HFFc6 (cell line): Measurements from ENCODE around the gene RHBDL3. TPM values are rescaled to one million over a fixed set of nuclear protein-coding genes. Genes with fewer than 3 reads are reported as not detected.
A peak's percentile ranks its signal among the peaks of the same experiment; 100 is the strongest.

Experiments
- DNase-seq: peaks from one replicate; pipeline ENCODE4 v3.0.0-alpha.2; 2018
- H3K27ac Mint-ChIP-seq: 2 replicates; pipeline ENCODE4 v1.8.0; 2020; ENCODE audit warnings: mild to moderate bottlenecking, mixed read lengths
- H3K27me3 Mint-ChIP-seq: 2 replicates; pipeline ENCODE4 v1.8.0; 2021; ENCODE audit warnings: mild to moderate bottlenecking, moderate library complexity, mixed read lengths; ENCODE audit not compliant: insufficient read depth
- H3K36me3 Mint-ChIP-seq: 2 replicates; pipeline ENCODE4 v1.8.0; 2021; ENCODE audit warnings: low read depth, mixed read lengths
- H3K4me1 Mint-ChIP-seq: 2 replicates; pipeline ENCODE4 v1.8.0; 2020; ENCODE audit warnings: low read depth, mixed read lengths
- H3K4me3 Mint-ChIP-seq: 2 replicates; pipeline ENCODE4 v1.8.0; 2020; ENCODE audit warnings: mild to moderate bottlenecking, moderate library complexity, mixed read lengths
- H3K9me3 Mint-ChIP-seq: 2 replicates; pipeline ENCODE4 v1.8.0; 2020; ENCODE audit warnings: mild to moderate bottlenecking, mixed read lengths
- CTCF ChIP-seq: fragments of 200-600 bp; sonication (generic); IDR thresholded peaks from 2 replicates; pipeline ENCODE4 v1.5.0; 2021; ENCODE audit warnings: antibody characterized with exemption, mild to moderate bottlenecking
- total RNA-seq, 6 experiments: library from RNA; stranded (reverse); fragmentation: NEBNext Ultra II Directional; extraction: Animal tissue kit (Norgen Biotek cat#: 25700); gene quantifications; 2 replicates in 1 of 6; 3 replicates in 5 of 6; pipeline ENCODE4 v1.2.3, GENCODE V29; 2021

RHBDL3 gene
- total RNA-seq, 6 experiments from 2014 or later: 0.07 TPM; not detected in 5

GRCh38 chr17:32253117-32253611 lies 12.5 kb upstream of the RHBDL3 start:
- H3K36me3 Mint-ChIP-seq: no peaks in the 10 kb centered on the region
- H3K4me1 Mint-ChIP-seq: no peaks in the 10 kb centered on the region
- no peak overlapping the region for H3K27ac Mint-ChIP-seq
- H3K9me3 Mint-ChIP-seq: no peaks in the 10 kb centered on the region
- H3K27me3 Mint-ChIP-seq: peaks cover 9% of the 10 kb centered on the region
- no peak overlapping the region for H3K4me3 Mint-ChIP-seq
- peak; percentile 94 for TF ChIP-seq CTCF
- peak; percentile 70 for DNase-seq

GRCh38 chr17:32256012-32256700 lies 9.5 kb upstream of the RHBDL3 start:
- Mint-ChIP-seq H3K27ac (no peak overlapping the region), H3K4me1 (peaks cover 10% of the 10 kb centered on the region), H3K9me3 (no peaks in the 10 kb centered on the region), H3K4me3 (no peak overlapping the region), H3K36me3 (no peaks in the 10 kb centered on the region), H3K27me3 (peaks cover 17% of the 10 kb centered on the region)
- DNase-seq: no peak
- no peak for TF ChIP-seq CTCF

- peaks cover 21% of the 10 kb centered on the region for H3K27me3 Mint-ChIP-seq
Observed at GRCh38 chr17:32256701-32257019, 9.0 kb upstream of the RHBDL3 start.

GRCh38 chr17:32258383-32259140 lies 7.1 kb upstream of the RHBDL3 start:
- Mint-ChIP-seq H3K36me3 (no peaks in the 10 kb centered on the region), H3K27me3 (peaks cover 39% of the 10 kb centered on the region), H3K4me1 (peaks cover 10% of the 10 kb centered on the region), H3K9me3 (no peaks in the 10 kb centered on the region), H3K4me3 (no peak overlapping the region), H3K27ac (no peak overlapping the region)
- TF ChIP-seq CTCF: no peak
- DNase-seq: no peak

More at GRCh38 chr17:32256701-32257019, 9.0 kb upstream of the RHBDL3 start:
- no peak for TF ChIP-seq CTCF
- Mint-ChIP-seq H3K36me3 (no peaks in the 10 kb centered on the region), H3K9me3 (no peaks in the 10 kb centered on the region), H3K4me1 (peaks cover 10% of the 10 kb centered on the region), H3K4me3 (no peak overlapping the region), H3K27ac (no peak overlapping the region)
- no peak for DNase-seq

- peaks cover 49% of the 10 kb centered on the region for H3K27me3 Mint-ChIP-seq
Observed at GRCh38 chr17:32259586-32259985, 6.0 kb upstream of the RHBDL3 start.

More at GRCh38 chr17:32259586-32259985, 6.0 kb upstream of the RHBDL3 start:
- H3K4me3 Mint-ChIP-seq: no peak overlapping the region
- H3K4me1 Mint-ChIP-seq: peaks cover 10% of the 10 kb centered on the region
- H3K9me3 Mint-ChIP-seq: no peaks in the 10 kb centered on the region
- no peak for TF ChIP-seq CTCF
- H3K27ac Mint-ChIP-seq: no peak overlapping the region
- no peaks in the 10 kb centered on the region for H3K36me3 Mint-ChIP-seq
- peak; percentile 52 for DNase-seq
